ENCODE measurements around the gene HSD17B12. TPM values are rescaled to one million over a fixed set of nuclear protein-coding genes. Genes with fewer than 3 reads are reported as not detected.

HSD17B12 gene
- total RNA-seq, 1 donor from 2014 or later = 48.4 TPM

GRCh38 chr11:43879789-43880639 lies 199.5 kb downstream of the HSD17B12 start:
- intact Hi-C loops (cut with DNase I) = loop anchor here (10.0 kb wide), 1 partner anchor 65 kb away; the partner anchor contains the start of gene C11orf96
- no peak for DNase-seq (ENCODE audit: extremely low spot score in 2 of 2)
- peak overlapping the region; percentile 69 for H3K27ac ChIP-seq

GRCh38 chr11:43880640-43881159 lies 200.2 kb downstream of the HSD17B12 start, which contains the start of gene ALKBH3:
TSS of gene ALKBH3 (plus strand) at chr11:43880831. CDS start at chr11:43882653, 1,822 bp downstream.
- no peaks in the 10 kb centered on the region for H3K27me3 ChIP-seq
- intact Hi-C loops (cut with DNase I) = loop anchor here (10.0 kb wide), 1 partner anchor 64 kb away; the partner anchor contains the start of gene C11orf96
- peak within 1 kb of the TSS; percentile 59 to 76 for H3K4me3 ChIP-seq
- peaks cover 20% of the 10 kb centered on the region for H3K4me1 ChIP-seq
- H3K9me3 ChIP-seq = no peaks in the 10 kb centered on the region
- peaks cover 0 to 31% of the 10 kb centered on the region in 2 donors for H3K36me3 ChIP-seq
- H3K27ac ChIP-seq = peak within 1 kb of the TSS; percentile 69
- peak in 1 of 2 donors; percentile 92 for DNase-seq (ENCODE audit: extremely low spot score in 2 of 2)
- TF ChIP-seq POLR2A (IDR thresholded peaks at IDR 0.05) (no peak), POLR2AphosphoS5 (IDR thresholded peaks at IDR 0.05; ENCODE audit: insufficient read depth in 1 of 2, low read depth in 1 of 2) (peak; percentile 82 to 92)

More at GRCh38 chr11:43879789-43880639, 199.5 kb downstream of the HSD17B12 start:
- peaks cover 20% of the 10 kb centered on the region for H3K4me1 ChIP-seq
- no peaks in the 10 kb centered on the region for H3K9me3 ChIP-seq
- no peak for TF ChIP-seq CTCF (IDR thresholded peaks at IDR 0.05)
- no peak for TF ChIP-seq POLR2A (IDR thresholded peaks at IDR 0.05)
- TF ChIP-seq POLR2AphosphoS5 (IDR thresholded peaks at IDR 0.05; ENCODE audit: insufficient read depth in 1 of 2, low read depth in 1 of 2) = no peak
- H3K36me3 ChIP-seq = peaks cover 0 to 25% of the 10 kb centered on the region in 2 donors
- peak overlapping the region; percentile 59 to 76 for H3K4me3 ChIP-seq
- no peaks in the 10 kb centered on the region for H3K27me3 ChIP-seq

- no peak overlapping the region for H3K4me3 ChIP-seq
- no peak for TF ChIP-seq CTCF (IDR thresholded peaks at IDR 0.05)
- no peak for TF ChIP-seq POLR2AphosphoS5 (IDR thresholded peaks at IDR 0.05; ENCODE audit: insufficient read depth in 1 of 2, low read depth in 1 of 2)
- TF ChIP-seq POLR2A (IDR thresholded peaks at IDR 0.05) = no peak
- H3K36me3 ChIP-seq = peaks cover 0 to 70% of the 10 kb centered on the region in 2 donors
- H3K4me1 ChIP-seq = no peaks in the 10 kb centered on the region
- DNase-seq (ENCODE audit: extremely low spot score in 2 of 2) = no peak
- H3K27ac ChIP-seq = no peak overlapping the region
- intact Hi-C loops (cut with DNase I) = no loop called here
- no peaks in the 10 kb centered on the region for H3K9me3 ChIP-seq
- no peaks in the 10 kb centered on the region for H3K27me3 ChIP-seq
Observed at GRCh38 chr11:43892851-43893250, 212.3 kb downstream of the HSD17B12 start.

- TF ChIP-seq CTCF (IDR thresholded peaks at IDR 0.05) (no peak), POLR2A (IDR thresholded peaks at IDR 0.05) (no peak), POLR2AphosphoS5 (IDR thresholded peaks at IDR 0.05; ENCODE audit: insufficient read depth in 1 of 2, low read depth in 1 of 2) (no peak)
- no peaks in the 10 kb centered on the region for H3K9me3 ChIP-seq
Observed at GRCh38 chr11:43894546-43894945, 214.0 kb downstream of the HSD17B12 start.

GRCh38 chr11:43895601-43896000 lies 215.1 kb downstream of the HSD17B12 start:
- intact Hi-C loops (cut with DNase I) = no loop called here
- Histone ChIP-seq H3K27ac (no peak overlapping the region), H3K9me3 (no peaks in the 10 kb centered on the region), H3K4me1 (no peaks in the 10 kb centered on the region), H3K27me3 (no peaks in the 10 kb centered on the region), H3K4me3 (no peak overlapping the region), H3K36me3 (peaks cover 0 to 70% of the 10 kb centered on the region in 2 donors)
- TF ChIP-seq POLR2AphosphoS5 (IDR thresholded peaks at IDR 0.05; ENCODE audit: insufficient read depth in 1 of 2, low read depth in 1 of 2) (no peak), POLR2A (IDR thresholded peaks at IDR 0.05) (no peak)
- DNase-seq (ENCODE audit: extremely low spot score in 2 of 2) = no peak

More at GRCh38 chr11:43894546-43894945, 214.0 kb downstream of the HSD17B12 start:
- no peaks in the 10 kb centered on the region for H3K4me1 ChIP-seq
- no peak overlapping the region for H3K4me3 ChIP-seq
- intact Hi-C loops (cut with DNase I) = no loop called here
- DNase-seq (ENCODE audit: extremely low spot score in 2 of 2) = no peak
- H3K27me3 ChIP-seq = no peaks in the 10 kb centered on the region
- H3K36me3 ChIP-seq = peaks cover 0 to 76% of the 10 kb centered on the region in 2 donors
- no peak overlapping the region for H3K27ac ChIP-seq
